Measurements from ENCODE around the gene SESN1.

SESN1 gene

GRCh38 chr6:109095036-109095834 lies 589 bp upstream of the SESN1 start, which contains the start of gene CEP57L1:
Gene CEP57L1 (plus strand): TSS chr6:109095507. CDS start chr6:109145222, 49,715 bp downstream.
- DNase-seq (ENCODE audit: extremely low spot score) = peak; percentile 92
- TF ChIP-seq LEF1 (IDR thresholded peaks at IDR 0.05; ENCODE audit: borderline replicate concordance) (no peak), L3MBTL2 (conservative IDR thresholded peaks at IDR 0.05) (peak; percentile 63), NFRKB (IDR thresholded peaks at IDR 0.05) (no peak), PKNOX1 (IDR thresholded peaks at IDR 0.05) (no peak), SUZ12 (IDR thresholded peaks at IDR 0.05) (no peak), FOXM1 (IDR thresholded peaks at IDR 0.05; ENCODE audit: borderline replicate concordance) (no peak)
- ChIA-PET POLR2A (interaction anchor here (0.7 to 2.4 kb wide), 13 partner anchors 9 to 537 kb away, joined by 3 to 11 read pairs (median 6); partner anchors contain the start of genes CD164 and FOXO3), CTCF (interaction anchor here (1.2 kb wide), 1 partner anchor 13 kb away, joined by 5 read pairs; no protein-coding TSS in a partner anchor)

- ChIA-PET CTCF (interaction anchor here (0.6 to 1.2 kb wide), 5 partner anchors 9 to 1100 kb away, joined by 3 to 11 read pairs (median 3); no protein-coding TSS in a partner anchor), POLR2A (interaction anchor here (0.6 to 2.4 kb wide), 16 partner anchors 9 to 536 kb away, joined by 3 to 11 read pairs (median 5); partner anchors contain the start of genes ARMC2, CD164 and FOXO3)
- TF ChIP-seq BHLHE40 (IDR thresholded peaks at IDR 0.05; ENCODE audit: borderline replicate concordance) (no peak), ZNF384 (IDR thresholded peaks at IDR 0.05) (no peak), PKNOX1 (IDR thresholded peaks at IDR 0.05) (no peak), ARNT (IDR thresholded peaks at IDR 0.05) (no peak), FOXK2 (IDR thresholded peaks at IDR 0.05) (no peak), FOXA1 (IDR thresholded peaks at IDR 0.05) (no peak), CTBP1 (IDR thresholded peaks at IDR 0.05; ENCODE audit: borderline replicate concordance) (no peak), TARDBP (IDR thresholded peaks at IDR 0.05) (no peak), NFRKB (IDR thresholded peaks at IDR 0.05) (no peak), SP1 (IDR thresholded peaks at IDR 0.05) (no peak), SUZ12 (IDR thresholded peaks at IDR 0.05) (no peak), FOXM1 (IDR thresholded peaks at IDR 0.05; ENCODE audit: borderline replicate concordance) (no peak), L3MBTL2 (conservative IDR thresholded peaks at IDR 0.05) (no peak), ELF4 (IDR thresholded peaks at IDR 0.05) (no peak), HDGF (IDR thresholded peaks at IDR 0.05; ENCODE audit: borderline replicate concordance) (no peak)
- no peak for DNase-seq (ENCODE audit: extremely low spot score)
These were observed 772 bp downstream of the SESN1 start for GRCh38 chr6:109093732-109094415.

GRCh38 chr6:109092074-109092473 lies 2.6 kb downstream of the SESN1 start:
- ChIA-PET POLR2A (no interaction called here), CTCF (no interaction called here)
- TF ChIP-seq LEF1 (IDR thresholded peaks at IDR 0.05; ENCODE audit: borderline replicate concordance) (no peak), FOXM1 (IDR thresholded peaks at IDR 0.05; ENCODE audit: borderline replicate concordance) (no peak), ELF4 (IDR thresholded peaks at IDR 0.05) (no peak), CTBP1 (IDR thresholded peaks at IDR 0.05; ENCODE audit: borderline replicate concordance) (no peak), NFRKB (IDR thresholded peaks at IDR 0.05) (no peak), BHLHE40 (IDR thresholded peaks at IDR 0.05; ENCODE audit: borderline replicate concordance) (no peak), TARDBP (IDR thresholded peaks at IDR 0.05) (no peak), FOXK2 (IDR thresholded peaks at IDR 0.05) (no peak)
- no peak for DNase-seq (ENCODE audit: extremely low spot score)

GRCh38 chr6:109091314-109092024 lies 3.2 kb downstream of the SESN1 start:
- CTCF ChIA-PET = interaction anchor here (1.0 kb wide), 1 partner anchor 10 kb away, joined by 3 read pairs; no protein-coding TSS in a partner anchor
- DNase-seq (ENCODE audit: extremely low spot score) = no peak
- POLR2A ChIA-PET = interaction anchor here (0.6 kb wide), 1 partner anchor 108 kb away, joined by 3 read pairs; no protein-coding TSS in a partner anchor
- TF ChIP-seq ZNF384 (IDR thresholded peaks at IDR 0.05) = no peak
- TF ChIP-seq NFRKB (IDR thresholded peaks at IDR 0.05) = no peak
- no peak for TF ChIP-seq FOXK2 (IDR thresholded peaks at IDR 0.05)
- no peak for TF ChIP-seq ARNT (IDR thresholded peaks at IDR 0.05)
- no peak for TF ChIP-seq CTBP1 (IDR thresholded peaks at IDR 0.05; ENCODE audit: borderline replicate concordance)
- no peak for TF ChIP-seq SUZ12 (IDR thresholded peaks at IDR 0.05)
- TF ChIP-seq PKNOX1 (IDR thresholded peaks at IDR 0.05) = no peak
- TF ChIP-seq HDGF (IDR thresholded peaks at IDR 0.05; ENCODE audit: borderline replicate concordance) = no peak
- no peak for TF ChIP-seq SP1 (IDR thresholded peaks at IDR 0.05)
- TF ChIP-seq TARDBP (IDR thresholded peaks at IDR 0.05) = no peak
- TF ChIP-seq FOXM1 (IDR thresholded peaks at IDR 0.05; ENCODE audit: borderline replicate concordance) = no peak
- TF ChIP-seq BHLHE40 (IDR thresholded peaks at IDR 0.05; ENCODE audit: borderline replicate concordance) = no peak
- no peak for TF ChIP-seq FOXA1 (IDR thresholded peaks at IDR 0.05)
- no peak for TF ChIP-seq L3MBTL2 (conservative IDR thresholded peaks at IDR 0.05)
- no peak for TF ChIP-seq ELF4 (IDR thresholded peaks at IDR 0.05)
- TF ChIP-seq LEF1 (IDR thresholded peaks at IDR 0.05; ENCODE audit: borderline replicate concordance) = no peak

GRCh38 chr6:109088995-109089394 lies 5.7 kb downstream of the SESN1 start:
- DNase-seq (ENCODE audit: extremely low spot score) = no peak
- ChIA-PET POLR2A (no interaction called here), CTCF (interaction anchor here (0.5 to 0.6 kb wide), 2 partner anchors 13 to 28 kb away, joined by 3 to 4 read pairs; no protein-coding TSS in a partner anchor)
- no peak for TF ChIP-seq CTBP1 (IDR thresholded peaks at IDR 0.05; ENCODE audit: borderline replicate concordance)
- TF ChIP-seq HDGF (IDR thresholded peaks at IDR 0.05; ENCODE audit: borderline replicate concordance) = no peak
- TF ChIP-seq FOXM1 (IDR thresholded peaks at IDR 0.05; ENCODE audit: borderline replicate concordance) = no peak
- TF ChIP-seq PKNOX1 (IDR thresholded peaks at IDR 0.05) = no peak
- no peak for TF ChIP-seq ELF4 (IDR thresholded peaks at IDR 0.05)
- no peak for TF ChIP-seq SP1 (IDR thresholded peaks at IDR 0.05)
- no peak for TF ChIP-seq SUZ12 (IDR thresholded peaks at IDR 0.05)
- TF ChIP-seq ZNF384 (IDR thresholded peaks at IDR 0.05) = no peak
- TF ChIP-seq ARNT (IDR thresholded peaks at IDR 0.05) = no peak
- no peak for TF ChIP-seq TARDBP (IDR thresholded peaks at IDR 0.05)
- no peak for TF ChIP-seq BHLHE40 (IDR thresholded peaks at IDR 0.05; ENCODE audit: borderline replicate concordance)
- no peak for TF ChIP-seq L3MBTL2 (conservative IDR thresholded peaks at IDR 0.05)
- TF ChIP-seq FOXK2 (IDR thresholded peaks at IDR 0.05) = no peak

Measured in HEK293T (cell line).